Neural cell (in vitro differentiated cells): Measurements from ENCODE around the gene UBE2I. TPM values are rescaled to one million over a fixed set of nuclear protein-coding genes. Genes with fewer than 3 reads are reported as not detected.

ENCODE experiments used
- H2AFZ ChIP-seq: fragments of 200-600, 300-800 bp; sonication (generic), shearing (Covaris generic); 2 replicates; pipeline ENCODE4 v1.6.0; 2014; ENCODE audit warnings: low read depth, mild to moderate bottlenecking, antibody characterized with exemption, low read length, moderate library complexity
- H3F3A ChIP-seq: fragments of 200-600 bp; shearing (Covaris generic); 2 replicates; pipeline ENCODE4 v1.6.1; 2016; ENCODE audit warnings: mild to moderate bottlenecking, moderate library complexity, mixed read lengths, antibody characterized with exemption, low read length; ENCODE audit not compliant: insufficient read depth, poor library complexity, severe bottlenecking
- H3K27ac ChIP-seq: fragments of 200-600, 300-800 bp; sonication (generic), shearing (Covaris generic); 2 replicates; pipeline ENCODE4 v1.5.1; 2014; ENCODE audit warnings: mild to moderate bottlenecking, low read length, moderate library complexity
- H3K27me3 ChIP-seq: fragments of 300-800, 200-600 bp; sonication (generic), shearing (Covaris generic); 2 replicates; pipeline ENCODE4 v1.6.0; 2014; ENCODE audit warnings: mild to moderate bottlenecking, low read depth, low read length, moderate library complexity; ENCODE audit not compliant: insufficient read depth
- H3K36me3 ChIP-seq: fragments of 300-800, 200-600 bp; sonication (generic), shearing (Covaris generic); 2 replicates; pipeline ENCODE4 v1.5.1; 2014; ENCODE audit warnings: mild to moderate bottlenecking, antibody characterized with exemption, low read length, moderate library complexity; ENCODE audit not compliant: insufficient read depth
- H3K4me2 ChIP-seq: fragments of 300-800, 200-600 bp; sonication (generic), shearing (Covaris generic); 2 replicates; pipeline ENCODE4 v1.6.0; 2014; ENCODE audit warnings: mild to moderate bottlenecking, low read length
- H3K4me3 ChIP-seq: fragments of 300-800, 200-600 bp; sonication (generic), shearing (Covaris generic); 2 replicates; pipeline ENCODE4 v1.5.1; 2014; ENCODE audit warnings: mild to moderate bottlenecking, low read length, moderate library complexity
- H3K79me2 ChIP-seq: fragments of 200-600 bp; shearing (Covaris generic); replicated peaks from 2 replicates; pipeline ENCODE4 v1.6.0; 2014; ENCODE audit warnings: mild to moderate bottlenecking, low read length, moderate library complexity; ENCODE audit not compliant: insufficient read depth
- H3K9ac ChIP-seq: fragments of 300-800, 200-600 bp; sonication (generic), shearing (Covaris generic); 2 replicates; pipeline ENCODE4 v1.6.1; 2016; ENCODE audit warnings: mild to moderate bottlenecking, low read length, mixed read lengths
- H3K9me2 ChIP-seq: fragments of 200-600 bp; shearing (Covaris generic); 2 replicates; pipeline ENCODE4 v1.6.1; 2016; ENCODE audit warnings: mild to moderate bottlenecking, low read length, mixed read lengths; ENCODE audit not compliant: insufficient read depth
- H3K9me3 ChIP-seq: fragments of 200-600, 300-800 bp; sonication (generic), shearing (Covaris generic); 2 replicates; pipeline ENCODE4 v1.6.1; 2016; ENCODE audit warnings: mild to moderate bottlenecking, mixed run types, low read length, moderate library complexity, mixed read lengths
- H4K20me1 ChIP-seq: fragments of 200-600 bp; shearing (Covaris generic); 2 replicates; pipeline ENCODE4 v1.6.1; 2016; ENCODE audit warnings: mild to moderate bottlenecking, mixed run types; ENCODE audit not compliant: insufficient read depth
- EP300 ChIP-seq: fragments of 450-650 bp; conservative IDR thresholded peaks from 2 replicates; pipeline ENCODE4 v1.6.1; 2014; ENCODE audit warnings: antibody characterized with exemption, mild to moderate bottlenecking, moderate library complexity; ENCODE audit not compliant: poor library complexity, severe bottlenecking
- EZH2 ChIP-seq: fragments of 200-600, 300-800 bp; shearing (Covaris generic), sonication (generic); IDR thresholded peaks from 2 replicates; pipeline ENCODE4 v1.6.1; 2014; ENCODE audit warnings: antibody characterized with exemption, low read length, borderline replicate concordance, mild to moderate bottlenecking; ENCODE audit not compliant: insufficient read depth, poor library complexity, severe bottlenecking
- MXI1 ChIP-seq: fragments of 450-650 bp; conservative IDR thresholded peaks from 2 replicates; pipeline ENCODE4 v1.6.1; 2014; ENCODE audit warnings: antibody characterized with exemption, mild to moderate bottlenecking; ENCODE audit not compliant: poor library complexity, severe bottlenecking
- POLR2AphosphoS5 ChIP-seq: IDR thresholded peaks from 2 replicates; pipeline ENCODE4 v1.6.1; 2012
- RAD21 ChIP-seq: fragments of 450-650 bp; conservative IDR thresholded peaks from 2 replicates; pipeline ENCODE4 v1.6.1; 2014; ENCODE audit warnings: antibody characterized with exemption, mild to moderate bottlenecking, moderate library complexity
- SMC3 ChIP-seq: fragments of 450-650 bp; conservative IDR thresholded peaks from 2 replicates; pipeline ENCODE4 v1.6.1; 2014; ENCODE audit warnings: antibody characterized with exemption, mild to moderate bottlenecking, moderate library complexity; ENCODE audit not compliant: poor library complexity
- TAF1 ChIP-seq: IDR thresholded peaks from 2 replicates; pipeline ENCODE4 v1.6.1; 2012; ENCODE audit warnings: low read depth
- polyA plus RNA-seq: library from polyadenylated mRNA; depleted of rRNA; stranded (reverse); fragments of >200 nt; gene quantifications from 2 replicates; pipeline ENCODE4 v1.2.3, GENCODE V29; 2014
- TF ChIP-seq, protein P1 (sequence below): fragments of 450-650 bp; IDR thresholded peaks from 2 replicates; pipeline ENCODE4 v1.5.1; 2014; ENCODE audit warnings: antibody characterized with exemption, mild to moderate bottlenecking, moderate library complexity; ENCODE audit not compliant: poor library complexity, severe bottlenecking
- TF ChIP-seq, protein P2 (sequence below): IDR thresholded peaks from 2 replicates; pipeline ENCODE4 v1.6.1; 2012; ENCODE audit warnings: borderline replicate concordance

Gene UBE2I
- polyA plus RNA-seq, 1 donor from 2014 or later: 111 TPM

DNA sequence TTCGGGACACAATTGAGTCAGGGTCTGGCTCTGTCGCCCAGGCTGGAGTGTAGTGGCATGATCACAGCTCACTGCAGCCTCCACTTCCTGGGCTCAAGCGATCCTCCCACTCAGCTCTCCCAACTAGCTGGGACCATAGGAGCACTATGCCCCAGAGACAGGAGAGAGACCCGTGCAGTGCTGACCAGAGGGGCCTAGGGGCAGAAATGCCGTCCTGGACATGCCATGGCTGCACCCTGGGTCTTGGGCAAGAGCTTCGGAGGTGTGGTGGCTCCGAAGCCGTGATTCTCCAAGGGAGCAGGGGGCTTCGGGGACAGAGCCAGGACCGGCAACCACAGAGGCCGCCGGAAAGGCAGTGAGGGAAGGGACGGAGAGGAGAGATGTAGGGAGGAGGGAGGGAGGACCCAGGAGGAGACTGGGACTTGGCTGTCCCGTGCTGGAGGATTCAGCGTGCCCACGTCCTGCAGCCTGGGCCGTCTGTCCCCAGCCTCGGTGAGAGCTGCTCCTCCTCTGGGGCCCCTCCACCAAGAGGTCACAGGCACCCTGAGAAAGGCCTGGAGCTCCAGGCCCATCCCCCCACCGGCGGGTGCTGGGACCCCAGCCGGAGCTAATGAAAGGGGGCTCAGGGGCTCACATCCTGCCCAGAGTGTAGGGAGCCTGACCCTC lies 31.7 kb upstream of the UBE2I start:
- Histone ChIP-seq H2AFZ (no peak overlapping the region), H3K4me3 (no peak overlapping the region), H3K27ac (no peak overlapping the region), H4K20me1 (no peaks in the 10 kb centered on the region), H3F3A (no peaks in the 10 kb centered on the region), H3K36me3 (no peaks in the 10 kb centered on the region), H3K4me2 (no peak overlapping the region), H3K9me3 (no peaks in the 10 kb centered on the region), H3K27me3 (no peaks in the 10 kb centered on the region), H3K9ac (no peak overlapping the region), H3K79me2 (no peaks in the 10 kb centered on the region), H3K9me2 (no peaks in the 10 kb centered on the region)
- TF ChIP-seq, protein P1, sequence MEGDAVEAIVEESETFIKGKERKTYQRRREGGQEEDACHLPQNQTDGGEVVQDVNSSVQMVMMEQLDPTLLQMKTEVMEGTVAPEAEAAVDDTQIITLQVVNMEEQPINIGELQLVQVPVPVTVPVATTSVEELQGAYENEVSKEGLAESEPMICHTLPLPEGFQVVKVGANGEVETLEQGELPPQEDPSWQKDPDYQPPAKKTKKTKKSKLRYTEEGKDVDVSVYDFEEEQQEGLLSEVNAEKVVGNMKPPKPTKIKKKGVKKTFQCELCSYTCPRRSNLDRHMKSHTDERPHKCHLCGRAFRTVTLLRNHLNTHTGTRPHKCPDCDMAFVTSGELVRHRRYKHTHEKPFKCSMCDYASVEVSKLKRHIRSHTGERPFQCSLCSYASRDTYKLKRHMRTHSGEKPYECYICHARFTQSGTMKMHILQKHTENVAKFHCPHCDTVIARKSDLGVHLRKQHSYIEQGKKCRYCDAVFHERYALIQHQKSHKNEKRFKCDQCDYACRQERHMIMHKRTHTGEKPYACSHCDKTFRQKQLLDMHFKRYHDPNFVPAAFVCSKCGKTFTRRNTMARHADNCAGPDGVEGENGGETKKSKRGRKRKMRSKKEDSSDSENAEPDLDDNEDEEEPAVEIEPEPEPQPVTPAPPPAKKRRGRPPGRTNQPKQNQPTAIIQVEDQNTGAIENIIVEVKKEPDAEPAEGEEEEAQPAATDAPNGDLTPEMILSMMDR: no peak
- TF ChIP-seq EZH2 (no peak), SMC3 (no peak), RAD21 (no peak), POLR2AphosphoS5 (no peak), MXI1 (no peak), EP300 (no peak), TAF1 (no peak)
- TF ChIP-seq, protein P2, sequence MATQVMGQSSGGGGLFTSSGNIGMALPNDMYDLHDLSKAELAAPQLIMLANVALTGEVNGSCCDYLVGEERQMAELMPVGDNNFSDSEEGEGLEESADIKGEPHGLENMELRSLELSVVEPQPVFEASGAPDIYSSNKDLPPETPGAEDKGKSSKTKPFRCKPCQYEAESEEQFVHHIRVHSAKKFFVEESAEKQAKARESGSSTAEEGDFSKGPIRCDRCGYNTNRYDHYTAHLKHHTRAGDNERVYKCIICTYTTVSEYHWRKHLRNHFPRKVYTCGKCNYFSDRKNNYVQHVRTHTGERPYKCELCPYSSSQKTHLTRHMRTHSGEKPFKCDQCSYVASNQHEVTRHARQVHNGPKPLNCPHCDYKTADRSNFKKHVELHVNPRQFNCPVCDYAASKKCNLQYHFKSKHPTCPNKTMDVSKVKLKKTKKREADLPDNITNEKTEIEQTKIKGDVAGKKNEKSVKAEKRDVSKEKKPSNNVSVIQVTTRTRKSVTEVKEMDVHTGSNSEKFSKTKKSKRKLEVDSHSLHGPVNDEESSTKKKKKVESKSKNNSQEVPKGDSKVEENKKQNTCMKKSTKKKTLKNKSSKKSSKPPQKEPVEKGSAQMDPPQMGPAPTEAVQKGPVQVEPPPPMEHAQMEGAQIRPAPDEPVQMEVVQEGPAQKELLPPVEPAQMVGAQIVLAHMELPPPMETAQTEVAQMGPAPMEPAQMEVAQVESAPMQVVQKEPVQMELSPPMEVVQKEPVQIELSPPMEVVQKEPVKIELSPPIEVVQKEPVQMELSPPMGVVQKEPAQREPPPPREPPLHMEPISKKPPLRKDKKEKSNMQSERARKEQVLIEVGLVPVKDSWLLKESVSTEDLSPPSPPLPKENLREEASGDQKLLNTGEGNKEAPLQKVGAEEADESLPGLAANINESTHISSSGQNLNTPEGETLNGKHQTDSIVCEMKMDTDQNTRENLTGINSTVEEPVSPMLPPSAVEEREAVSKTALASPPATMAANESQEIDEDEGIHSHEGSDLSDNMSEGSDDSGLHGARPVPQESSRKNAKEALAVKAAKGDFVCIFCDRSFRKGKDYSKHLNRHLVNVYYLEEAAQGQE: no peak

DNA sequence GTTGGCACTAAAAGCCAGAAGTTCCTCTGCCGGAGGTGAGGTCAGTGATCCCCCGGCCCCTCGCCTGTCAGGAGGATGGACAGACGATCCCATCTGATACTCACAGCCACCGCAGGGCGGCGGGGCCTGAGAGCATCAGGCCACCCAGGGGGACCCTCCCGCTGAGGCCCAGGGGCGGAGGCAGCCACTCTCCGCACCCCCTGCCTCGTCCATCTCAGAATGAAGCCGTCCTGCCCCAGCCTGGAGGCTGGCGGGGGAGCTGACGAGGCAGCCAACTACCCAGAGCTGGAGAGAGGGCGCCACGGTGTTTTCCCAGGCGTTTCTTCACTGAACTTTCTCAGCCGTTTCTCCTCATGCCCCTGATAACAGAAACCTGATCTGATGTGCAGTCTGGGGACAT lies 31.0 kb upstream of the UBE2I start:
- Histone ChIP-seq H3K4me2 (no peak overlapping the region), H3K9ac (no peak overlapping the region), H3K4me3 (no peak overlapping the region), H3K9me2 (no peaks in the 10 kb centered on the region), H4K20me1 (no peaks in the 10 kb centered on the region), H3K27ac (no peak overlapping the region), H3K9me3 (no peaks in the 10 kb centered on the region), H2AFZ (no peak overlapping the region), H3K27me3 (no peaks in the 10 kb centered on the region), H3K79me2 (no peaks in the 10 kb centered on the region), H3F3A (no peaks in the 10 kb centered on the region), H3K36me3 (no peaks in the 10 kb centered on the region)
- TF ChIP-seq EP300: no peak
- no peak for TF ChIP-seq EZH2
- TF ChIP-seq, protein P1: no peak
- no peak for TF ChIP-seq RAD21
- no peak for TF ChIP-seq TAF1
